HepG2 (cell line): Measurements from ENCODE around the gene ADPRS. TPM values are rescaled to one million over a fixed set of nuclear protein-coding genes. Genes with fewer than 3 reads are reported as not detected.
A peak's percentile ranks its signal among the peaks of the same experiment; 100 is the strongest.

ENCODE experiments used
- ATAC-seq: fragments of 200-7000 bp; cut with Tn5 transposase; 3 replicates; pipeline ENCODE4 v1.9.1; 2020; ENCODE audit warnings: mild to moderate bottlenecking, moderate library complexity
- BruUV-seq: library from RNA; stranded (reverse); fragments of 400-500 nt; replicated peaks from 2 replicates; lab custom pipeline; 2021; lab: Mats Ljungman, UMichigan
- CTCF ChIA-PET: fragments of 300-600 bp; formaldehyde crosslinking; extraction: SDS; loops from one replicate; lab custom pipeline; 2021; ENCODE audit warnings: low total read pairs, inconsistent platforms, low intra/inter-chr PET ratio; lab: Yijun Ruan, JAX
- POLR2A ChIA-PET: fragments of 350-600 bp; sonication (Branson Sonifier 250); formaldehyde crosslinking; loops from one replicate; lab custom pipeline; 2020; ENCODE audit warnings: antibody characterized with exemption, inconsistent platforms; lab: Yijun Ruan, JAX
- DNase-seq: peaks from one replicate; pipeline ENCODE4 v3.0.0-alpha.2; 2015; ENCODE audit warnings: low spot score
- FAIRE-seq: peaks from 3 replicates; lab custom pipeline; 2011; peaks lifted over from hg19 to GRCh38; lab: Jason Lieb, UNC
- H2AFZ ChIP-seq: one replicate; pipeline ENCODE4 v1.6.1; 2011; ENCODE audit warnings: low read length, inconsistent platforms
- H3K27ac ChIP-seq: fragments of 300-600 bp; 3 replicates; pipeline ENCODE4 v1.8.0; 2011; ENCODE audit warnings: mixed run types, mild to moderate bottlenecking, mixed read lengths, low read length, inconsistent platforms; ENCODE audit not compliant: insufficient read depth; ENCODE audit errors: extremely low read length
- H3K27me3 ChIP-seq, 2 experiments: fragments of 200-600 bp in 1 of 2; 2 replicates in 1 of 2; 3 replicates in 1 of 2; pipeline versions ENCODE4 v1.6.0 to v1.8.0; 2011; ENCODE audit warnings: low read length in 2 of 2, mild to moderate bottlenecking in 2 of 2, moderate library complexity in 2 of 2, inconsistent platforms in 1 of 2; ENCODE audit not compliant: insufficient read depth in 2 of 2, control insufficient read depth in 1 of 2
- H3K36me3 ChIP-seq, 2 experiments: fragments of 200-600 bp in 1 of 2; replicated peaks in 1 of 2; 2 replicates in 1 of 2; 3 replicates in 1 of 2; pipeline versions ENCODE4 v1.5.1 to v1.8.0; 2011; ENCODE audit warnings: low read length in 2 of 2, inconsistent platforms in 1 of 2; ENCODE audit not compliant: insufficient read depth in 2 of 2, control insufficient read depth in 1 of 2
- H3K4me1 ChIP-seq: 2 replicates; pipeline ENCODE4 v1.5.1; 2012; ENCODE audit warnings: low read length, inconsistent platforms; ENCODE audit not compliant: insufficient read depth
- H3K4me2 ChIP-seq: 2 replicates; pipeline ENCODE4 v1.6.0; 2011; ENCODE audit warnings: low read depth, low read length, inconsistent platforms
- H3K4me3 ChIP-seq, 3 experiments: fragments of 200-600 bp in 1 of 3; sonication (generic), shearing (Covaris generic) in 1 of 3; replicated peaks in 1 of 3; 2 replicates each; pipeline ENCODE4 v1.5.1; 2011 to 2016; ENCODE audit warnings: low read length in 3 of 3, inconsistent platforms in 2 of 3, low read depth in 2 of 3, mild to moderate bottlenecking in 2 of 3, control low read depth in 1 of 3, mixed read lengths in 1 of 3; ENCODE audit not compliant: insufficient read depth in 1 of 3
- H3K79me2 ChIP-seq: one replicate; pipeline ENCODE4 v1.6.1; 2011; ENCODE audit warnings: low read length, inconsistent platforms; ENCODE audit not compliant: insufficient read depth
- H3K9ac ChIP-seq: 2 replicates; pipeline ENCODE4 v1.6.0; 2011; ENCODE audit warnings: mild to moderate bottlenecking, low read depth, low read length, inconsistent platforms; ENCODE audit not compliant: insufficient read depth
- H3K9me3 ChIP-seq: 2 replicates; pipeline ENCODE4 v1.5.1; 2012; ENCODE audit warnings: mild to moderate bottlenecking, low read length
- H4K20me1 ChIP-seq: 2 replicates; pipeline ENCODE4 v1.6.0; 2011; ENCODE audit warnings: inconsistent platforms, mild to moderate bottlenecking, low read length, moderate library complexity; ENCODE audit not compliant: insufficient read depth
- JUND ChIP-seq: sonication (generic); formaldehyde crosslinking; IDR thresholded peaks from 2 replicates; pipeline ENCODE4 v1.8.0; 2022; ENCODE audit warnings: mild to moderate bottlenecking, missing genetic modification reagents
- NFRKB ChIP-seq: fragments of 450-650 bp; IDR thresholded peaks from 2 replicates; pipeline ENCODE4 v1.6.1; 2017
- TEAD3 ChIP-seq: optimal IDR thresholded peaks from 2 replicates; pipeline ENCODE3; 2016; ENCODE audit warnings: borderline replicate concordance
- ZNF282 ChIP-seq: fragments of 450-650 bp; IDR thresholded peaks from 2 replicates; pipeline ENCODE4 v1.6.1; 2018; ENCODE audit not compliant: partially characterized antibody
- ZNF468 ChIP-seq: sonication (generic); formaldehyde crosslinking; IDR thresholded peaks from 2 replicates; pipeline ENCODE4 v1.8.0; 2022; ENCODE audit warnings: mild to moderate bottlenecking, moderate library complexity, missing genetic modification reagents
- ZNF629 ChIP-seq: sonication (generic); formaldehyde crosslinking; conservative IDR thresholded peaks from 2 replicates; pipeline ENCODE4 v1.5.0; 2020; ENCODE audit warnings: missing genetic modification reagents
- ZNF709 ChIP-seq: sonication (generic); formaldehyde crosslinking; IDR thresholded peaks from 2 replicates; pipeline ENCODE4 v1.5.0; 2020; ENCODE audit warnings: mild to moderate bottlenecking, missing genetic modification reagents
- WGBS: methylation state at CpG from one replicate; pipeline ENCODE4 v1.1.6; 2017; ENCODE audit warnings: low lambda C conversion rate; 5-methylcytosine and 5-hydroxymethylcytosine counted together
- in situ Hi-C: cut with HindIII; loops from 2 replicates; pipeline ENCODE4 v1.10.0; 2017; ENCODE audit warnings: low pct_unique_long_range_greater_than_20kb; ENCODE audit not compliant: extremely low pct_ligation_motif_present
- intact Hi-C: fragments of 100-400 bp; cut with micrococcal nuclease; formaldehyde crosslinking; loops from one replicate; pipeline ENCODE4 v1.10.0; 2022; ENCODE audit not compliant: unreplicated experiment
- polyA plus RNA-seq, 8 experiments: library from polyadenylated mRNA; depleted of rRNA in 3 of 8; stranded (reverse) in 7 of 8; unstranded in 1 of 8; fragments of >200 nt; fragmentation: Illumina TruSeq in 4 of 8; extraction: Trizol in 4 of 8; gene quantifications; 2 replicates each; pipeline versions ENCODE4 v1.2.1 to v1.2.3, GENCODE V29; 2011 to 2016; ENCODE audit warnings: low read depth in 4 of 8, missing spikeins in 1 of 8, mixed read lengths in 1 of 8; ENCODE audit not compliant: insufficient read depth in 1 of 8
- total RNA-seq, 5 experiments: library from RNA; depleted of rRNA; stranded (reverse); fragments of >200 nt; fragmentation: Illumina TruSeq; extraction: Trizol; gene quantifications; 2 replicates each; pipeline ENCODE4 v1.2.3, GENCODE V29; 2016; ENCODE audit warnings: low read depth in 1 of 5

The ADPRS gene
- total and polyA plus RNA-seq, 2 of the 13 experiments (the other 11 are each of a cell fraction or from before 2014, with no cell fraction given) = 30.6 to 36.4 TPM

DNA sequence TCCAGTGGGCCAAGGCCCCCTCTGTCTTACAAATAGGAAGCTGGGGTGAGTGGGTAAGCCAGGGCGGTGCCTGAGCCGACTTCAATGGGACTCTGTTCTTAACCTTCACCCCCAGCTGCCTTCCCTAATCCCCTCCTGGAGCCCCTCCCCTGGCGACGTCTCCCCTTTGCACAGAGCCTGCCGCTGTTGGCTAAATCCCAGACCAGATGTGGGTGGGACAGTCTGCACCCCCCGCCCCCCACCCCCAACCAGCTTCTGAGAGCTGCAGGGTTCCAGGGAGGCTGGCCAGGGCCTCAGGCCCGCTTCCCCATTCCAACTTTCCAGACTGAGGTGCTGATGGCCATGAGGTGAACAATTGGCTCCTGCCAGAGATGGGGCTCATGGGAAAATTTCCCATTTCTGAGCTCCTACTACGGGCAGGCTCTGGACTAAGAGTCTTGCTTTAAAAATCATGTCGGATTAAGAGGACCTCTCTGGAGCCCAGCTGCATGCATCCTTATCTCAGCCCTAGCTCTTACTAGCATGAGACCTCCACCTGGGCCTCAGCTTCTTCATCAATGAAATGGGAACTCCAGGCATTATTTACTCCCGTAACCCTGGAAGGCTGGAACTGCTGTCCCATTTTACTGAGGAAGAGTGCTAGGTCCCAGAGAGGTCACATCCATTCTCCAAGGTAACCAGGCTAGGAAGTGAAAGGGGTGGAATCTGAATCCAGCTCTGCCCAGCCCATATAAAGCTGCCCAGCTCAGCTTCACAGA, 29.9 kb downstream of the ADPRS start:
- no peak overlapping the region for H3K4me2 ChIP-seq
- POLR2A ChIA-PET = interaction anchor here (1.4 to 1.5 kb wide), 2 partner anchors 21 to 32 kb away, joined by 4 to 5 read pairs; no protein-coding TSS in a partner anchor
- no peaks in the 10 kb centered on the region for H3K9me3 ChIP-seq
- no peaks in the 10 kb centered on the region for H4K20me1 ChIP-seq
- no peak overlapping the region for H2AFZ ChIP-seq
- peaks cover 8 to 35% of the 10 kb centered on the region in 2 experiments; a peak in 3 of 5 replicates for H3K27me3 ChIP-seq
- FAIRE-seq (no peak), DNase-seq (no peak), ATAC-seq (no peak)
- H3K4me1 ChIP-seq = peaks cover 50% of the 10 kb centered on the region
- H3K27ac ChIP-seq = no peak overlapping the region
- no peaks in the 10 kb centered on the region for H3K36me3 ChIP-seq
- CTCF ChIA-PET = no interaction called here
- no peak overlapping the region for H3K9ac ChIP-seq
- H3K4me3 ChIP-seq = no peak overlapping the region
- no peak for TF ChIP-seq NFRKB
- TF ChIP-seq ZNF629 (CRISPR knock-in tag) = peak; percentile 75
- no peak for TF ChIP-seq JUND (CRISPR knock-in tag)
- no peaks in the 10 kb centered on the region for H3K79me2 ChIP-seq
- in situ Hi-C loops = no loop called here
- BruUV-seq = no TSS peak
- intact Hi-C loops = no loop called here
- 16% methylated on average over 3 of the region's 10 CpGs for WGBS

DNA sequence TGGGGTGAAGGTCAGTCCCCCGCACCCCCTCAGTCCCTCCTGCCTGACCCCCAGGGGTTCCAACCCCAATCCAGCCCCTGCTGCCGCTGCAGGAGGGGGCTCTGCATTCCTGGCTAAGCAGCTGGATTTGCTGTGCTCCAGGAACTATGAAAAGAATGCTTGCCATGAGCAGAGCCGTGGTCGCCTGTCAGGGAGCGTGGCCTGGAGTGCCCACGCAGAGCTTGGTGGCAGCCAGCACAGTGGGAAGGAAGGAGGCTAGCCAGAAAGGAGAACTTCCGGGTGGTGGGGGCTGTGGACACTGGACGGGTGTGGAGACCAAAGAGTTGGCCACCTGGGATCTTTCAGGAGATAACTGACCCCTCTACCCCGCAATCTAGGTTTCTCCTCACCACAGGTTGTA, 30.8 kb downstream of the ADPRS start:
- intact Hi-C loops (no loop called here), in situ Hi-C loops (no loop called here)
- Histone ChIP-seq H3K27ac (no peak overlapping the region), H3K9ac (no peak overlapping the region), H3K4me3 (no peak overlapping the region), H3K27me3 (peaks cover 10 to 44% of the 10 kb centered on the region in 2 experiments; a peak in 4 of 5 replicates), H3K4me2 (no peak overlapping the region; the same call in 1 of the 2 replicates), H3K36me3 (no peaks in the 10 kb centered on the region), H4K20me1 (no peaks in the 10 kb centered on the region), H3K9me3 (no peaks in the 10 kb centered on the region), H3K79me2 (no peaks in the 10 kb centered on the region), H3K4me1 (peaks cover 51% of the 10 kb centered on the region), H2AFZ (no peak overlapping the region)
- POLR2A ChIA-PET = interaction anchor here (1.5 kb wide), 1 partner anchor 31 kb away, joined by 4 read pairs; no protein-coding TSS in a partner anchor
- WGBS = 14% methylated on average over 7 of the region's 9 CpGs
- BruUV-seq = no TSS peak
- CTCF ChIA-PET = no interaction called here
- DNase-seq (no peak), ATAC-seq (no peak), FAIRE-seq (no peak)
- TF ChIP-seq ZNF468 (no peak), ZNF282 (no peak), ZNF709 (CRISPR knock-in tag) (no peak), TEAD3 (CRISPR knock-in tag) (peak; percentile 42)
